HepG2 (cell line): ENCODE data around the gene CAMKMT. TPM values are rescaled to one million over a fixed set of nuclear protein-coding genes. Genes with fewer than 3 reads are reported as not detected.

Experiments
- BCL3 ChIP-seq: sonication (generic); formaldehyde crosslinking; IDR thresholded peaks from 2 replicates; pipeline ENCODE4 v1.5.1; 2020; ENCODE audit warnings: mild to moderate bottlenecking, missing genetic modification reagents, moderate library complexity
- E2F1 ChIP-seq: sonication (generic); formaldehyde crosslinking; IDR thresholded peaks from 2 replicates; pipeline ENCODE4 v1.5.0; 2020; ENCODE audit warnings: missing genetic modification reagents
- IKZF5 ChIP-seq: IDR thresholded peaks from 2 replicates; pipeline ENCODE4 v1.6.1; 2018; ENCODE audit warnings: missing genetic modification reagents, mild to moderate bottlenecking, missing compliant biosample characterization
- KDM2A ChIP-seq: sonication (generic); formaldehyde crosslinking; IDR thresholded peaks from 2 replicates; pipeline ENCODE4 v1.4.0; 2020; ENCODE audit warnings: low read depth, missing genetic modification reagents, borderline replicate concordance
- MXD3 ChIP-seq: IDR thresholded peaks from 2 replicates; pipeline ENCODE4 v1.6.1; 2016; ENCODE audit warnings: mild to moderate bottlenecking, missing biosample characterization, missing genetic modification reagents
- NFIB ChIP-seq: sonication (generic); formaldehyde crosslinking; IDR thresholded peaks from 2 replicates; pipeline ENCODE4 v1.9.0; 2021; ENCODE audit warnings: missing genetic modification reagents, mild to moderate bottlenecking, borderline replicate concordance
- SALL2 ChIP-seq: sonication (generic); formaldehyde crosslinking; IDR thresholded peaks from 2 replicates; pipeline ENCODE4 v1.8.1; 2023; ENCODE audit warnings: mild to moderate bottlenecking, missing genetic modification reagents, inconsistent platforms
- ZFP90 ChIP-seq: sonication (generic); formaldehyde crosslinking; IDR thresholded peaks from 2 replicates; pipeline ENCODE4 v1.8.0; 2022; ENCODE audit warnings: missing genetic modification reagents, mild to moderate bottlenecking, inconsistent platforms, borderline replicate concordance
- ZGPAT ChIP-seq: IDR thresholded peaks from 2 replicates; pipeline ENCODE4 v1.6.1; 2016; ENCODE audit warnings: mild to moderate bottlenecking
- ZNF263 ChIP-seq: sonication (generic); formaldehyde crosslinking; IDR thresholded peaks from 2 replicates; pipeline ENCODE4 v1.4.0; 2020; ENCODE audit warnings: missing genetic modification reagents
- ZNF343 ChIP-seq: sonication (generic); formaldehyde crosslinking; IDR thresholded peaks from 2 replicates; pipeline ENCODE4 v1.4.0; 2020; ENCODE audit warnings: mild to moderate bottlenecking, missing genetic modification reagents
- ZNF687 ChIP-seq: sonication (generic); formaldehyde crosslinking; IDR thresholded peaks from 2 replicates; pipeline ENCODE4 v1.5.1; 2020; ENCODE audit warnings: mild to moderate bottlenecking, missing genetic modification reagents, moderate library complexity
- polyA plus RNA-seq, 8 experiments: library from polyadenylated mRNA; depleted of rRNA in 3 of 8; stranded (reverse) in 7 of 8; unstranded in 1 of 8; fragments of >200 nt; fragmentation: Illumina TruSeq in 4 of 8; extraction: Trizol in 4 of 8; gene quantifications; 2 replicates each; pipeline versions ENCODE4 v1.2.1 to v1.2.3, GENCODE V29; 2011 to 2016; ENCODE audit warnings: low read depth in 4 of 8, missing spikeins in 1 of 8, mixed read lengths in 1 of 8; ENCODE audit not compliant: insufficient read depth in 1 of 8
- total RNA-seq, 5 experiments: library from RNA; depleted of rRNA; stranded (reverse); fragments of >200 nt; fragmentation: Illumina TruSeq; extraction: Trizol; gene quantifications; 2 replicates each; pipeline ENCODE4 v1.2.3, GENCODE V29; 2016; ENCODE audit warnings: low read depth in 1 of 5

Gene CAMKMT
- total and polyA plus RNA-seq, 2 of the 13 experiments (the other 11 are each of a cell fraction or from before 2014, with no cell fraction given): 6.9 to 20.8 TPM

- TF ChIP-seq ZNF687 (CRISPR knock-in tag) (no peak), KDM2A (no peak), MXD3 (no peak), ZNF263 (CRISPR knock-in tag) (no peak), ZGPAT (no peak), BCL3 (CRISPR knock-in tag) (no peak), ZNF343 (CRISPR knock-in tag) (no peak), SALL2 (CRISPR knock-in tag) (no peak), E2F1 (CRISPR knock-in tag) (no peak), IKZF5 (CRISPR knock-in tag) (no peak), NFIB (CRISPR knock-in tag) (no peak), ZFP90 (CRISPR knock-in tag) (no peak)
- TF ChIP-seq, all 625 proteins: peak for 0
Measured at GRCh38 chr2:44441200-44441599, 79.5 kb downstream of the CAMKMT start (continued).
